SK-N-SH treated with all-trans-retinoic acid at 6 μM for 48 hours (cell line): ENCODE measurements around the gene RGS19.

ENCODE experiments used
- ARNTL ChIP-seq: fragments of 450-650 bp; formaldehyde crosslinking; IDR thresholded peaks from 2 replicates; pipeline ENCODE4 v1.5.0; 2020; ENCODE audit warnings: low read depth, mild to moderate bottlenecking, moderate library complexity, borderline replicate concordance
- CSDC2 ChIP-seq: fragments of 250-450 bp; sonication (Bioruptor Pico); IDR thresholded peaks from 2 replicates; pipeline ENCODE4 v1.5.0; 2020; ENCODE audit warnings: mild to moderate bottlenecking, moderate library complexity
- GLIS3 ChIP-seq: fragments of 250-450 bp; sonication (Bioruptor Pico); IDR thresholded peaks from 2 replicates; pipeline ENCODE4 v1.5.0; 2020; ENCODE audit warnings: mild to moderate bottlenecking, moderate library complexity
- ISL1 ChIP-seq: fragments of 250-450 bp; sonication (Bioruptor Pico); IDR thresholded peaks from 2 replicates; pipeline ENCODE4 v2.1.2; 2022; ENCODE audit warnings: mild to moderate bottlenecking, moderate library complexity
- OSR1 ChIP-seq: fragments of 250-450 bp; sonication (Bioruptor Pico); IDR thresholded peaks from 2 replicates; pipeline ENCODE4 v1.8.0; 2022; ENCODE audit warnings: moderate library complexity, mild to moderate bottlenecking, inconsistent platforms
- PATZ1 ChIP-seq: fragments of 250-450 bp; sonication (Bioruptor Pico); IDR thresholded peaks from 2 replicates; pipeline ENCODE4 v1.8.0; 2020; ENCODE audit warnings: mild to moderate bottlenecking, moderate library complexity, borderline replicate concordance
- RARB ChIP-seq: fragments of 250-450 bp; sonication (Bioruptor Pico); IDR thresholded peaks from 2 replicates; pipeline ENCODE4 v1.8.0; 2021; ENCODE audit warnings: mild to moderate bottlenecking, moderate library complexity
- SNAI2 ChIP-seq: fragments of 250-450 bp; sonication (Bioruptor Pico); IDR thresholded peaks from 2 replicates; pipeline ENCODE4 v1.5.0; 2020; ENCODE audit warnings: mild to moderate bottlenecking, moderate library complexity
- ZFP3 ChIP-seq: fragments of 250-450 bp; sonication (Bioruptor Pico); IDR thresholded peaks from 2 replicates; pipeline ENCODE4 v1.5.0; 2020; ENCODE audit warnings: mild to moderate bottlenecking, moderate library complexity
- ZNF70 ChIP-seq: fragments of 450-650 bp; formaldehyde crosslinking; IDR thresholded peaks from 2 replicates; pipeline ENCODE4 v1.5.0; 2020; ENCODE audit warnings: mild to moderate bottlenecking, moderate library complexity
- ZNF8 ChIP-seq: fragments of 450-650 bp; formaldehyde crosslinking; IDR thresholded peaks from 2 replicates; pipeline ENCODE4 v1.5.0; 2020; ENCODE audit warnings: mild to moderate bottlenecking, moderate library complexity
- TF ChIP-seq, protein P1 (sequence below): fragments of 250-450 bp; sonication (Bioruptor Pico); IDR thresholded peaks from 2 replicates; pipeline ENCODE4 v1.5.1; 2021; ENCODE audit warnings: mild to moderate bottlenecking, moderate library complexity
- TF ChIP-seq, protein P2 (sequence below): fragments of 250-450 bp; sonication (Bioruptor Pico); IDR thresholded peaks from 2 replicates; pipeline ENCODE4 v1.5.1; 2020; ENCODE audit warnings: low read depth, mild to moderate bottlenecking, moderate library complexity
- TF ChIP-seq, protein P3 (sequence below): fragments of 250-450 bp; sonication (Bioruptor Pico); IDR thresholded peaks from 2 replicates; pipeline ENCODE4 v1.8.0; 2021; ENCODE audit warnings: low read depth, mild to moderate bottlenecking, moderate library complexity, borderline replicate concordance

DNA sequence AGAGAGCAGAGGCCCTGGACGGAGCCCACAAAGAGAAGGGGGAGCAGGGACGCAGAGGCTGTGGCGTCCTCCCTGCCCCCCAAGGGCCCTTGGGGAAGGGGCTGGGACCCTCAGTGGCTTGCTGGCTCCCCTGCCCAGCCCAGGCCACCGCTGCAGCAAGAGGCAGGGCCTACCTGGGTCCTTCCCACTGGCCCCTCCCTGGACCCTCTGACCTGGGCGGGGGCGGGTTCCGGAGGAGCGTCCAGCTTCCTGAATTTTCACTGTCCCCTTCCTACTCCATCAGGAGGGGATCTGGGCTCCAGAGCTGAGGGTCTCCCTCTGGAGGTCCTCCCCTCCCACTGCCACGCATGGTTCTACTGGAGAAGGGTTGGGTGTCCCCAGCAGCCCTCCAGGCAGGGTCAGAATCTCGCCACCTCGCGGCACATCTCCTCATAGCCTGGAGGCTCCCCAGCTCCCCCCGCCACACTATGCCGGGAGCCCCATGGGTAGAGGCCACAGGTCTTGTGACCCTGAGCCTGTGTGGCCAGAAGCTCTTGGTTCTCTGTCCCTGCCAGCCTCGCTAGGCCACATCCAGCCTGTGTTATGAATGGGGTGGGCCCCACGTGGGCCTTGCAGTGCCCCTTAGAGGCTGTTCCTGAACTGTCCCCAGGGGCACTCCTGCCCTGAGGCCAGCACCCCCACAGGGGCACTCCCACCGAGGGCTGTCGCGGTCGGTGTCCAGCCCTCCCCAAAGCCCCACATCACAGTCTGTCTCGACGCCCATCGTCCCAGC is 28.9 kb downstream of the RGS19 start:
- TF ChIP-seq RARB (CRISPR knock-in tag) (no peak), CSDC2 (CRISPR knock-in tag) (no peak), PATZ1 (CRISPR knock-in tag) (no peak), ISL1 (CRISPR knock-in tag) (no peak), SNAI2 (CRISPR knock-in tag) (no peak), ZNF8 (no peak), OSR1 (CRISPR knock-in tag) (no peak), ZFP3 (CRISPR knock-in tag) (no peak), ZNF70 (no peak), ARNTL (CRISPR knock-in tag) (no peak), GLIS3 (CRISPR knock-in tag) (no peak)
- TF ChIP-seq, protein P1, sequence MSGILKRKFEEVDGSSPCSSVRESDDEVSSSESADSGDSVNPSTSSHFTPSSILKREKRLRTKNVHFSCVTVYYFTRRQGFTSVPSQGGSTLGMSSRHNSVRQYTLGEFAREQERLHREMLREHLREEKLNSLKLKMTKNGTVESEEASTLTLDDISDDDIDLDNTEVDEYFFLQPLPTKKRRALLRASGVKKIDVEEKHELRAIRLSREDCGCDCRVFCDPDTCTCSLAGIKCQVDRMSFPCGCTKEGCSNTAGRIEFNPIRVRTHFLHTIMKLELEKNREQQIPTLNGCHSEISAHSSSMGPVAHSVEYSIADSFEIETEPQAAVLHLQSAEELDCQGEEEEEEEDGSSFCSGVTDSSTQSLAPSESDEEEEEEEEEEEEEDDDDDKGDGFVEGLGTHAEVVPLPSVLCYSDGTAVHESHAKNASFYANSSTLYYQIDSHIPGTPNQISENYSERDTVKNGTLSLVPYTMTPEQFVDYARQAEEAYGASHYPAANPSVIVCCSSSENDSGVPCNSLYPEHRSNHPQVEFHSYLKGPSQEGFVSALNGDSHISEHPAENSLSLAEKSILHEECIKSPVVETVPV (CRISPR knock-in tag): no peak
- TF ChIP-seq, protein P2, sequence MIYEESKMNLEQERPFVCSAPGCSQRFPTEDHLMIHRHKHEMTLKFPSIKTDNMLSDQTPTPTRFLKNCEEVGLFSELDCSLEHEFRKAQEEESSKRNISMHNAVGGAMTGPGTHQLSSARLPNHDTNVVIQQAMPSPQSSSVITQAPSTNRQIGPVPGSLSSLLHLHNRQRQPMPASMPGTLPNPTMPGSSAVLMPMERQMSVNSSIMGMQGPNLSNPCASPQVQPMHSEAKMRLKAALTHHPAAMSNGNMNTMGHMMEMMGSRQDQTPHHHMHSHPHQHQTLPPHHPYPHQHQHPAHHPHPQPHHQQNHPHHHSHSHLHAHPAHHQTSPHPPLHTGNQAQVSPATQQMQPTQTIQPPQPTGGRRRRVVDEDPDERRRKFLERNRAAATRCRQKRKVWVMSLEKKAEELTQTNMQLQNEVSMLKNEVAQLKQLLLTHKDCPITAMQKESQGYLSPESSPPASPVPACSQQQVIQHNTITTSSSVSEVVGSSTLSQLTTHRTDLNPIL: no peak
- TF ChIP-seq, protein P3, sequence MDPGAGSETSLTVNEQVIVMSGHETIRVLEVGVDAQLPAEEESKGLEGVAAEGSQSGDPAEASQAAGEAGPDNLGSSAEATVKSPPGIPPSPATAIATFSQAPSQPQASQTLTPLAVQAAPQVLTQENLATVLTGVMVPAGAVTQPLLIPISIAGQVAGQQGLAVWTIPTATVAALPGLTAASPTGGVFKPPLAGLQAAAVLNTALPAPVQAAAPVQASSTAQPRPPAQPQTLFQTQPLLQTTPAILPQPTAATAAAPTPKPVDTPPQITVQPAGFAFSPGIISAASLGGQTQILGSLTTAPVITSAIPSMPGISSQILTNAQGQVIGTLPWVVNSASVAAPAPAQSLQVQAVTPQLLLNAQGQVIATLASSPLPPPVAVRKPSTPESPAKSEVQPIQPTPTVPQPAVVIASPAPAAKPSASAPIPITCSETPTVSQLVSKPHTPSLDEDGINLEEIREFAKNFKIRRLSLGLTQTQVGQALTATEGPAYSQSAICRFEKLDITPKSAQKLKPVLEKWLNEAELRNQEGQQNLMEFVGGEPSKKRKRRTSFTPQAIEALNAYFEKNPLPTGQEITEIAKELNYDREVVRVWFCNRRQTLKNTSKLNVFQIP (CRISPR knock-in tag): no peak
